RWPE1 (cell line): Measurements from ENCODE around the gene PTX4.

Source experiments
- CTCF ChIA-PET: fragments of 350-600 bp; sonication (Branson Sonifier 250); formaldehyde crosslinking; extraction: SDS; loops from one replicate; lab custom pipeline; 2021; lab: Yijun Ruan, JAX
- POLR2A ChIA-PET: fragments of 400-600 bp; formaldehyde crosslinking; extraction: SDS; loops from one replicate; lab custom pipeline; 2020; ENCODE audit warnings: antibody characterized with exemption; ENCODE audit not compliant: low non-redundant PET; lab: Yijun Ruan, JAX
- DNase-seq: peaks from one replicate; pipeline ENCODE4 v3.0.0; 2012; ENCODE audit warnings: low spot score
- H3K27ac ChIP-seq: fragments of 450-650 bp; 2 replicates; pipeline ENCODE4 v1.5.1; 2017
- TF ChIP-seq, protein P1 (sequence below): fragments of 450-650 bp; conservative IDR thresholded peaks from 2 replicates; pipeline ENCODE4 v1.5.1; 2017; ENCODE audit warnings: low read depth, mild to moderate bottlenecking

Gene PTX4, protein sequence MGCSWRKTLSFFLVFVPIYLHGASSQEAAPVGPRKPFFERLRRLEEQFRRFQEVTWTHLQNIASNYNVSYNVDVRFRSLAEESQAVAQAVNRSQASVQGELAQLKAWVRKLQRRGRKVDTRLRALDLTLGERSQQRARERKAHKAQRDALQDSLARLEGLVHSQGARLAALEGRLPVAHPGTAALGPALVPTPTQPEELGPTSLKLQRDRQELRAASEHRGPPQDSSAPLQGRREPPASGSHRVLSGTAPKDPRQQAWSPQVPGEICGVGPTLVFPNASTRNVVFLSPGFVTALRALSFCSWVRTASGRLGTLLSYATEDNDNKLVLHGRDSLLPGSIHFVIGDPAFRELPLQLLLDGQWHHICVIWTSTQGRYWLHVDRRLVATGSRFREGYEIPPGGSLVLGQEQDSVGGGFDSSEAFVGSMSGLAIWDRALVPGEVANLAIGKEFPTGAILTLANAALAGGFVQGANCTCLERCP

GRCh38 chr16:1488619-1489018, at the start of gene PTX4:
Gene PTX4 (minus strand): TSS chr16:1488944. CDS start chr16:1488909, 35 bp downstream.
- TF ChIP-seq, protein P1, sequence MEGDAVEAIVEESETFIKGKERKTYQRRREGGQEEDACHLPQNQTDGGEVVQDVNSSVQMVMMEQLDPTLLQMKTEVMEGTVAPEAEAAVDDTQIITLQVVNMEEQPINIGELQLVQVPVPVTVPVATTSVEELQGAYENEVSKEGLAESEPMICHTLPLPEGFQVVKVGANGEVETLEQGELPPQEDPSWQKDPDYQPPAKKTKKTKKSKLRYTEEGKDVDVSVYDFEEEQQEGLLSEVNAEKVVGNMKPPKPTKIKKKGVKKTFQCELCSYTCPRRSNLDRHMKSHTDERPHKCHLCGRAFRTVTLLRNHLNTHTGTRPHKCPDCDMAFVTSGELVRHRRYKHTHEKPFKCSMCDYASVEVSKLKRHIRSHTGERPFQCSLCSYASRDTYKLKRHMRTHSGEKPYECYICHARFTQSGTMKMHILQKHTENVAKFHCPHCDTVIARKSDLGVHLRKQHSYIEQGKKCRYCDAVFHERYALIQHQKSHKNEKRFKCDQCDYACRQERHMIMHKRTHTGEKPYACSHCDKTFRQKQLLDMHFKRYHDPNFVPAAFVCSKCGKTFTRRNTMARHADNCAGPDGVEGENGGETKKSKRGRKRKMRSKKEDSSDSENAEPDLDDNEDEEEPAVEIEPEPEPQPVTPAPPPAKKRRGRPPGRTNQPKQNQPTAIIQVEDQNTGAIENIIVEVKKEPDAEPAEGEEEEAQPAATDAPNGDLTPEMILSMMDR = no peak
- DNase-seq = no peak
- POLR2A ChIA-PET = no interaction called here
- CTCF ChIA-PET = no interaction called here
- no peak within 1 kb of the TSS for H3K27ac ChIP-seq

DNA sequence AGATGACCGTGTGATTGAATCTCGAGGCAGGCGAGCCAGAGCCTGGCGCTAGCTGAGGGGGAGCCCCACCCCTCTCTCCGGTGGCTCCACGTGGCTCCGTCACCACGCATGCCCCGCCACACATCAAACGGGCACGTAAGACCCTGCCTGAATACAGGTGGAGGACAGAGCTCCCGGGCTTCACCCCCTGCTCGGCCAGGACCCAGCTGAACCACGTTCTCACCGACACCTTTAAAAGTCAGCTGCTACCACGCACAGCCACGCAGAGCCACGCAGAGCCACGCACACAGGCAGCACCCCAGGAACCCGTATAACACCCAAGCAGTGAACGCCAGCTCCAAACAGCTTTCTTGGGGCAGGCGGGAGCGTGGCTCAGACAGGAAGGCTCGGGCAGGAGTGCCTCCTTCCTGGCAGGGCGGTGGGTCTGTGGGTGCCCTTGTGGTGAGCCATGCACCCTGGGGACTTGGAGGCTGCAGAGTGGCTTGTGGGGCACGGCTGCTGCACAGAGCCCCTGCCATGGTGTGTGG, 49.1 kb upstream of the PTX4 start:
- H3K27ac ChIP-seq = no peak overlapping the region
- ChIA-PET POLR2A (interaction anchor here (0.5 kb wide), 1 partner anchor 74 kb away, joined by 3 read pairs; no protein-coding TSS in a partner anchor), CTCF (interaction anchor here (0.7 kb wide), 1 partner anchor 25 kb away, joined by 5 read pairs; no protein-coding TSS in a partner anchor)
- DNase-seq = no peak
- TF ChIP-seq, protein P1 = no peak

DNA sequence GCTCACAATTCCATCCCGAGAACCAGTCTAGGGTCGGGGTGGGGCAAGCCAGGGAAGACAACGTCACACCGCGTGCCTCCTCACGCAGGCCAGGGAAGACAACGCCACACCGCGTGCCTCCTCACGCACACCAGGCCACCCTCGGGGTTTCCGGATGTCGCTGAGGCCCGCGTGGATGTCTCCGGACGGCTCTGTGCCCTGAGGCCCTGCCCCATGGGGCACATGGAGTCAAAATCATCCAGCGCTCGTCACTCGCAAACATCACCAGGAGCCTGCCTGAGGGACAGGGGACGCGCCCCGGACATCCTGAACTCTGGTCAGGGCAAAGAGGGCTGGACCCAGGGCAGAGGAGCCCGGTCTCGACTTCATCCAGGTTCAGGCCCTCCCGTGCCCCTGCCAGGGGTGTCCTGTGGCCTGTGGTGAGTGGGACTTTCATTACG, 48.4 kb upstream of the PTX4 start:
- POLR2A ChIA-PET = no interaction called here
- no peak for DNase-seq
- no peak overlapping the region for H3K27ac ChIP-seq
- CTCF ChIA-PET = no interaction called here
- TF ChIP-seq, protein P1 = no peak

- TF ChIP-seq, protein P1 = no peak
- ChIA-PET CTCF (interaction anchor here (0.6 kb wide), 1 partner anchor 65 kb away, joined by 3 read pairs; no protein-coding TSS in a partner anchor), POLR2A (no interaction called here)
- DNase-seq = no peak
- no peak overlapping the region for H3K27ac ChIP-seq
These were observed 47.9 kb upstream of the PTX4 start for GRCh38 chr16:1536601-1537000.

GRCh38 chr16:1535391-1536291, 46.9 kb upstream of the PTX4 start:
- no peak overlapping the region for H3K27ac ChIP-seq
- TF ChIP-seq, protein P1 = no peak
- ChIA-PET CTCF (interaction anchor here (0.6 kb wide), 1 partner anchor 67 kb away, joined by 3 read pairs; no protein-coding TSS in a partner anchor), POLR2A (no interaction called here)
- DNase-seq = no peak
